ENCODE results near the gene FSTL1.

Gene FSTL1

DNA sequence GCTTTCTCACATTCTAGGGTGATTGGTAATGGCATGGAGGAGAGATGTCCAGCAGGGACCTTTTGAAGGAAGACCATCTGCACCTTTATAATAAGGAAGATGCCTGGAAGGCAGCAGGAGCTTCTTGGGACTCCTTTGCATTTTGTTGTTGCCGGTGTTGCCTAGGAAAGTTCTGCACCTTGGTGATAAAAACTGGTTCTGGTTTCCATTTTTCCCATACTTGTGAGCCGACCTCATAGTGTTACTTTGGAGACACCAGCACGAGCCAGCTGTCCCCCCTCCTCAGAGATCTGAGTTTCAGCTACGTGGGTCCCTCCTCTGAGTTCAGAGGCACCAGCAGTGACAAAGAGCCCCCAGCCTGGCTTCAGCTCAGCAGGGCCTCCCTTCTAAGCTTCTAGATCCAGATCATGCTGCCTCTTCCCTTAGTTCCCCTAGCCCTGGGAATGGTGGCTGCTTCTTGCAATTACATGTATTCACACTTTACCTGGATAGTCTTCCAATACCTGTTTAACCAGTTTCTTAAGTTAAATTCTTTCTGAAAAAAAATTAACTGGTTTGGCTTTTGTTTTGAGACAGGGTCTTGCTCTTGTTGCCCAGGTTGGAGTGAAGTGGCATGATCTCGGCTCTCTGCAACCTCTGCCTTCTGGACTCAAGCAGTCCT, 18.0 kb upstream of the FSTL1 start:
- DNase-seq (ENCODE audit: low spot score) = no peak

GRCh38 chr3:120462409-120462959, 11.7 kb upstream of the FSTL1 start:
- DNase-seq (ENCODE audit: low spot score) = no peak

DNA sequence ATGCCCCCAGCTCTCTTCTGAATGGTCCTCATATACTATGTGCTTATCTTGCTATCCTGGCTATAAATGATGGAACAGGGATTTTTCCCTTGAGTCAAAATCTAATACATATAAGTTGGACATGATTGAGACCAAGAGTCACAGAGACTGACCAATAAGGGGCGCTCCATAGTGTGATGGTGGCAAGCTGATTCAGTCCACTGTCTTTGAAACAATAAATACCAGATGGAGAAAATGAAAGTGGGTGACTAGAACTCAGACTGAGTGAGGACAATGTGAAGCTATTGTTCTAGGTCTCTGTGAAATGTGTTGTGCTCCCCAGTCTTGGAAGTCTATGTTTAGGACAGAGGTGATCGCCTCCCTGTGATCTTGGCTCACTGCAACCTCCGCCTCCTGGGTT, 10.6 kb upstream of the FSTL1 start:
- no peak for DNase-seq (ENCODE audit: low spot score)

DNA sequence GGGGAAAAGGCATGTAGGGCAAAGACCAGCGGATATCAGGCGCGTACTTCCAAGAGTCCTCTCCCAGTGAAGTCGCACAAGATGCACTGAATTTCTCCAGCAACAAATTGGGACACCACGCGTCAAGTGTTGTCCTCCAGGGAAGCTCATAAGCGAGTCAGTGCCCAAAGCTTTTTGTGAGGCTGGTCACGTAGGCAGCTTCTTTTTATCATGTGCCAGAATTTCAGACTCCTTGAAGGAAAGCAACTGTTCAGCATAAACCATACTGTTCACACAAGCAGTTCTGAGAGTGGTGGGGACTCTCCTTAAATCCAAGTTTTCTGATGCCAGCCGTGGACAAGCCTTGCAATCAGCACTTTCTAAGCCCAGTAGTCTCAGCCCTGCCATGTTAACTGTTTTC, 10.1 kb upstream of the FSTL1 start:
- DNase-seq (ENCODE audit: low spot score) = no peak

- no peak for DNase-seq (ENCODE audit: low spot score)
Measured at GRCh38 chr3:120460181-120460790, 9.5 kb upstream of the FSTL1 start.

DNA sequence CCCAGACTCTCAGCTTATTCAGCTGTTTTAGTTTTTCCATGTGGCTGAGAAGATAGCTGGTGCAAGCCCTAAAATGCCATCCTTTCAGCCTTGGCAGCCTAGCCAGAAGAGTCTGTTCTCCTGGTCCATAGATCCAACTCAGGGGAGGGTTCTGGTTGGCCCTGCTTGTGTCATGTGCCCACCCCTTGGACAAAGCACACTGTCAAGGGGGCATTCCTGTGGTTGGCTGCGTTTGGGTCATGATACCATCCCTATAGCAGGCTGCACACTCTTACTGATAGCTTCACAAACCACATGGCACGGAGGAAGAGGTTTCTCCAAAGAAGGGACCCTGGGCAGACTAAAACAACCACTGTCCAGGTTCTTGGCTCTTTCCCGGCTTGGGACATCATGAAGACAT, 8.4 kb upstream of the FSTL1 start:
- DNase-seq (ENCODE audit: low spot score) = no peak

DNA sequence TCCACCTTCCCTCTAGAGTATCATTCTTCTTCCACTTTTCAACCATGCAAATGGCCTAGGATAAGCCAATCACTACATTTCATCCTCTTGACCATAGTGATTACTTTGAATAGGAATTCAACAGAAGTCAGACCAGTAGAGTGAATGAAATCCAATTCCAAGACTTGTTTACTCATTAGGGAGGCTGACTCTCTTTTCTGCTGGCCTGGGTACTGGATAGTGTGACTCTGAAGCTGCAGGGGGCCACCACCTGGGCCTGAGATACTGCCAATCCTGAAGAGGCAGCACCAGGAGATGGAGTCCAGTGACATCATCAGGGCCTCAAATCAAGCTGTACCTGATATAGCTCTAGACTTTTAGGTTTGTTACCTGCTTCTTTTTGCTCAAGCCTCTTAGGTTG, 7.0 kb upstream of the FSTL1 start:
- DNase-seq (ENCODE audit: low spot score) = no peak

DNA sequence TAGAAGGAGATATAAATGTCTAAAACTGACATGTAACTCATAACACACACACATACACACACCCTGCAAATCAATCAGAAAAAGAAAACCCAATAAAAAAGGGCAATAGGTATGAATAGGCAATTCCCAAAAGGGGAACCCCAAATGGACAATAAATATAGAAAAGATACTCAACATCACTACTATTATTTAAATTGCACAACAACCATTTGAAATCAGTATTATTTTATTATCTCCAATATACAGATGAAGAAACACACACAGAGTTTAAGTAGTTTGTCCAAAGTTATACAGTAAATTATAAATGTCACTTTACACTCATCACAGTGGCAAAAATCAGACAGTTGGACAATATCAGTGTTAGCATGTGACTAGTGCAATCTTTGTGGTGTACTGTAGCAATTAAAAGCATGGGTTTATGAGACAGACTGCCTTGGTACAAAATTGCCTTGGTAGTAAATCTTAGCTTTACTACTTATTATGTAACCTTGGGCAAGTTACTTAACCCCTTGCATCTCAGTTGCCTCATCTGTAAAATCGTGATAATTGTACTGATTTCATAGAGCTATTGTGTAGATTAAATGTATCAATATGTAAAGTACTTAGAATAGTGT, 3.4 kb upstream of the FSTL1 start:
- DNase-seq (ENCODE audit: low spot score) = no peak

DNA sequence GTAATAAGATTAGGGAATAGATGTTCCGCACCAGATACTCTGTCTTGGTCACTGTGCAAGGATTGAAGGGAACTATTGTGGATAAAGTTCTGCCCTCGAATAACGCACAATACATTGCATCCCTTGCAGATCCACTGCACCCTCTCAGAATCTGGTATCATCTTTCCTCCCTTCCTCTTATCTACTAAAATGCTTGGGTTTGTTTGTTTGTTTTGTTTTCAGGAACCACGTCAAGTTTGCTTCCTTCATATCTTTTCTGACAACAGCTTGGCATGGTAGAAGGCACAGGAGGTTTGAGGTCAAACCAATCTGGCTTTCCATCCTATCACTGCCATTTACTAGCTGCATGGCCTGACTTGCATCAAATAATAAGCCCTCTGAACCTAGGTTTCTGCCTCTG, 2.0 kb upstream of the FSTL1 start:
- no peak for DNase-seq (ENCODE audit: low spot score)

GRCh38 chr3:120451806-120452205, 1.0 kb upstream of the FSTL1 start:
- DNase-seq (ENCODE audit: low spot score) = no peak

DNA sequence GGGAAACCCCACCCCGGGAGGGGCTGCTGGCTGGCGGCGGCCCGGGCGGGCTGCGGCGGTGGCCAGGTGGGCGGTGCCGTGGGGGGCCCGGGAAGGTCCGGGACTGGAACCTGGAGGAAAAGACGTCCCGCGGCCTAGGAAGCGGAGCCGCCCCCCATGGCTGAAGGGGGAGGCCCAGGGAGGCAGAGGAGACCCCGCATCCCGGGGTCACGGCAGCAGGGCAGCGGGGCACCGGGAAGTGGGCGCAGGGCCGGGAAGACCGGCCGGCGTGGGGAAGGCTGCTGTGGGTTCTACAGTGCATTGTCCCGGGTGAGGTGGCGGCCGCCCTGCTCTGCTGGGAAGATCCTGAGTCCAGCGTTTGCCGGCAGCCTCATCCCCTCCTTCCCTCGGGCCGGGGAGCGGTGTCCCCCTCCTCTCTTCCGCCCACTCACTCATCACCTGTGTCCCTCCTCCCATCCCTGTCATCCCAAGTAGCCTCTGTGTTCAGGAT, 525 bp upstream of the FSTL1 start:
- no peak for DNase-seq (ENCODE audit: low spot score)

- DNase-seq (ENCODE audit: low spot score) = peak; percentile 26
Measured at GRCh38 chr3:120449701-120450599, 842 bp downstream of the FSTL1 start.

DNA sequence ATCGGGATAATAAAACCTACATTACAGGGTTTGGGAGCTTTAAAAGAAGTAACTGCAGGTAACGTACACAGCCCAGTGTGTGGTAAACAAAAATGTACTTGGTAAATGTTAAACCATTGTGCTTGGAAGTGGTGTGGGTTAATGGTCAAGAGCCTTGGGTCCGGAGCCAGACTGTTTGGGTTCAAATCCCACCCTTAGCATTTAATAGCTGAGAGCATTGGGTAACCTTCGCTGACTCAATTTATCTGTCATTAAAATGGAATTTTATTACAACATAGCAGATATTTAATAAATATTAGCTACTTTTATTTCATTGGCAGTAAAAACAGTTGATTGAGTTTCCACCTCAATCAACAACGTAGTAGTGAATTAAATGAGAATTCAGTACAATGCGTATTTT, 1.5 kb downstream of the FSTL1 start:
- no peak for DNase-seq (ENCODE audit: low spot score)

DNA sequence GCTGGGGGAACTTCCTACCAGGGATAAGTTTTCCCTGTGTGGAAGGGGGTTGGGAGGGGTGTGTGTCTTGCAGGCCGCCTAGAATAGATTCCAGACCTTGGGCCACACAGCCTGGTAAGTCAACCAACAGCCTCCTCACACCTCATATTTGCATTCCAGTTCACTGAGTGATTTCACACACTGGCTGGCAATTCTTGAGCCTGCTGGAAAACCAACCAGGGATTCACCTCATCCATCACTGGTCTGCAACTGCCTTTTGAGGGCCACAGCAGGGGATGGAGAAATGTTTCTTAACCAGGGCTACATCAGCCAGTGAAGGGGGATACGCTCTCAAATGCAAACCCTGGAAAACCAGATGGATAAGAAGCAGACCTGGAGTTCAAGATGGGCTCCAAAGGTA, 2.0 kb downstream of the FSTL1 start:
- DNase-seq (ENCODE audit: low spot score) = no peak

DNA sequence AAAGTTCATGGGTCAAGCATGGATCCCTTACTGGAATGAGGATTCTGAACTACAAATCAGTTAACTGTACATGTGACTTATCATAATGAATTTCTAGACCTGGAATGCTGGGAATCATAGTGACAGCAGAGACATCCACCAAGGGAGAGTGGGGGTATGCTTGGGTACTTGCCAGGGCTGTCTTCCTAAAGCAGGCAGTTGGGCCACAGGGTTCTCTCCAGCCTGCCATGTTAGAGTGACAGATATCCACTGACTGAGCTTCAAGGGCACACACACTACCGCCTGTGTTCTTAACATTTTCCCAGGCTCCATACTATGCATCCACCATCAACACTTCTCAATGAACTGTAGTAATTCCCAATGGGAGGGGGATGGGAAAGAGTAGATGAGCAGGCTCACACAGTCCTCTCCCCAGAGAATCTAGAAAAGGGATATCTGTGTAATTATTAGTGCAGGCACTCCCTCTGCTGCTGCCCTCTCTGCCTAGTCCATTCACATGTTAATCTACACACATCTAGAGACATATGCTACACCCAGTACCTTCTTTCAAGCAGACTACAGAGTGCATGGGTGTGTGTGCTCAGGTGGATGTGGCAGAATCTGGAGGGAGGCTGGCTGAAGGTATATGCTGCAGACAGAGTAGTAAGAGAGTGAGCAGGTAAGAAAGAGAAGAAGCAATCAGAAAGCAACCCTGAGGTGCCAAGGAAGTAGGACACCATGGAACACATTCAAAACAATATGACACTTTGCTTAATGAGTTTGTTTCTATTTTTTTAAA, 3.7 kb downstream of the FSTL1 start:
- DNase-seq (ENCODE audit: low spot score) = no peak

GRCh38 chr3:120445654-120446053, 5.1 kb downstream of the FSTL1 start:
- no peak for DNase-seq (ENCODE audit: low spot score)

- no peak for DNase-seq (ENCODE audit: low spot score)
Measured at GRCh38 chr3:120443626-120444123, 7.1 kb downstream of the FSTL1 start.

- no peak for DNase-seq (ENCODE audit: low spot score)
Measured at GRCh38 chr3:120442975-120443517, 7.7 kb downstream of the FSTL1 start.

- no peak for DNase-seq (ENCODE audit: low spot score)
Measured at GRCh38 chr3:120441776-120442175, 9.0 kb downstream of the FSTL1 start.

DNA sequence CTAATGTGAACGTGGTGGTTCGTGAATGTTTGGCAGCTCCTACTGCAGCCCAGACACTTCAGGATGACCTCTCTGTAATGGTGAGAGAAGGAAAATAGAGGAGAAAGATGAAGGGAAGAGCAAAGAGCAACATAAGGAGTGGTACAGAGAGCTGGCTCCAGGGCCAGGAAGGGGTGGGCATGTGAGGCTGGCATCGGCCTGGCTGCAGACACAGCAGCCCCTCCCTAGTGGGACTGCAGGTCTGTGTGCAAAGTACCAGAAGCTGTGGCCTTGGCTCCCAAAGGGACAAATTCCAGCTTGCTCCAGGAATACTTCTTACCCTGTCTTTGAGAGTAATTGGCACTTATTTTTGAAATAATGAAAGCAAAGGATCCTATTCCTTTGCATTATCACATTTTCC, 10.0 kb downstream of the FSTL1 start:
- no peak for DNase-seq (ENCODE audit: low spot score)
